ENCODE results near the gene PNPLA7.

GRCh38 chr9:137447722-137448601 lies 102.2 kb downstream of the PNPLA7 start:
- peak; percentile 41; the same call in 1 of the 2 replicates for TF ChIP-seq POLR2A (IDR thresholded peaks at IDR 0.05; ENCODE audit: low read depth, low read length)
- no peak for TF ChIP-seq HDAC2 (IDR thresholded peaks at IDR 0.05)
- no peak for TF ChIP-seq SIN3A (IDR thresholded peaks at IDR 0.05; ENCODE audit: low read depth, low read length)
- no peak for TF ChIP-seq ZNF687 (IDR thresholded peaks at IDR 0.05)
- no peak for TF ChIP-seq CTCF (IDR thresholded peaks at IDR 0.05 in 2 of 3, conservative IDR thresholded peaks at IDR 0.05 in 1 of 3; ENCODE audit: control insufficient read depth in 2 of 3, extremely low read depth in 1 of 3, insufficient read depth in 1 of 3, low read depth in 3 of 3, low read length in 3 of 3)
- no peak for TF ChIP-seq TCF3 (IDR thresholded peaks at IDR 0.05; ENCODE audit: borderline replicate concordance, insufficient read depth, low read depth, low read length)
- no peak for TF ChIP-seq NFXL1 (IDR thresholded peaks at IDR 0.05; ENCODE audit: borderline replicate concordance)
- no peak for TF ChIP-seq ZBTB11 (CRISPR knock-in tag; IDR thresholded peaks at IDR 0.05)
- no peak for TF ChIP-seq PAX5 (IDR thresholded peaks at IDR 0.05; ENCODE audit: borderline replicate concordance, low read depth, low read length)
- no peak for TF ChIP-seq REST (IDR thresholded peaks at IDR 0.05; ENCODE audit: low read depth, low read length)
- no peak for TF ChIP-seq NR2F1 (conservative IDR thresholded peaks at IDR 0.05)

All from GM12878 (cell line).